ENCODE measurements around the gene SORD.
"Not testable (repeated sequence)": the region's sequence is repeated elsewhere in the genome, so short reads cannot be mapped to it uniquely, and the experiment has no call there.

SORD gene

GRCh38 chr15:45048794-45049631, 26.0 kb downstream of the SORD start:
- no peak for TF ChIP-seq CTCF (IDR thresholded peaks at IDR 0.05; ENCODE audit: low read depth, low read length)
- DNase-seq (ENCODE audit: extremely low read depth, low read depth) = no peak

DNA sequence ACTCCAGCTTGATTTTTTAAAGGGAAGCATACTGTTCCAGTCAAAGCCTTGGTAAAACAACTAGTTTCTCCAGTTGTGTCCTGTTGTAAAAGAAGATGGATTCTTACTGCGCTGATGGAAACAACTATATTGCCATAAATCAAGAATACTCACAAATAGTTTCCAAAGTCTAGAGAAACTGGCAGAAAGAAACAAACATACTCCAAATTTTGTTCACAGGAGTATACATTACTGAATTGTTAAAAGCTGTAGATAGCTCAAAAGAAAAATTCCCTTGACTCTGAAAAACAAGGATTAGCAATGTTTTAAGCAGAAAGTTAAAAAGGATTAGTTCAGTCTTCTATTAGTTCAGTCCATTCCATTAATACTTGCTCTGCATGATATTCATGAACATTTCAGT, 27.6 kb downstream of the SORD start:
- TF ChIP-seq CTCF (IDR thresholded peaks at IDR 0.05; ENCODE audit: low read depth, low read length) = no peak
- DNase-seq (ENCODE audit: extremely low read depth, low read depth) = no peak

DNA sequence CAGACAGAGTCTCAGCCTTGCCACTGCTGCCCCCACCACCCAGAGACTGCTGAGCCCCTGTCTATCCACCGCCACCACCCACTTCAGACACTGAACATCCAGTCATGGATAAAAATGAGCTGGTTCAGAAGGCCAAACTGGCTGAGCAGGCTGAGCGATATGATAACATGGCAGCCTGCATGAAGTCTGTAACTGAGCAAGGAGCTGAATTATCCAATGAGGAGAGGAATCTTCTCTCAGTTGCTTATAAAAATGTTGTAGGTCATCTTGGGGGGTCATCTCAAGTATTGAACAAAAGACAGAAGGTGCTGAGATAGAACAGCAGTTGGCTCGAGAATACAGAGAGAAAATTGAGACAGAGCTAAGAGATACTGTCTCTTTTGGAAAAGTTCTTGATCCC, 29.7 kb downstream of the SORD start:
- not testable (repeated sequence) for DNase-seq (ENCODE audit: extremely low read depth, low read depth)

GRCh38 chr15:45058690-45059675, 36.0 kb downstream of the SORD start:
- not testable (repeated sequence) for DNase-seq (ENCODE audit: extremely low read depth, low read depth)

- DNase-seq (ENCODE audit: extremely low read depth, low read depth) = not testable (repeated sequence)
Observed at GRCh38 chr15:45062301-45062700, 39.3 kb downstream of the SORD start.

- TF ChIP-seq CTCF (IDR thresholded peaks at IDR 0.05; ENCODE audit: low read depth, low read length) = no peak
- DNase-seq (ENCODE audit: extremely low read depth, low read depth) = no peak
Observed at GRCh38 chr15:45064386-45064785, 41.4 kb downstream of the SORD start.

DNA sequence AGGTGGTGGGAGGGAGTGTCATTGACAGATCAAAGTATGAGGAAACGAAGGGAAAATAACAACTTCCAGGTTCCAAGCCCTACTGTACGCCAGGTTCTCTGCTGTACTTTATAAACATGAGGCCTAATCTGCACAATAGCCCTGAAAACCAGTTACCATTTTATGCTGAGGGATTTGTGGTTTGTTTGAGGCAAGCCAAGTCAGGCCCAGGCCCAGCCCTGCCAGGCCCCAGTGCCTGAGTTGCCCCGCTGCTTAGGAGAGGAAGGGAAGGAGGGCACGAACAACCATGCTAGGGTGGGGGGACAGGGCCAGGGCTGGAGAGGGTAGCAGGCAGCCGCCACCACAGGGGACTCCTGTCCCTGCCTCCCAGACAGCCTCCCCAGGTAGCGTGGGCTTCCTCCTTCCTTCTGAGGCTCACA, 47.0 kb downstream of the SORD start:
- not testable (repeated sequence) for DNase-seq (ENCODE audit: extremely low read depth, low read depth)

GRCh38 chr15:45073602-45074001, 50.6 kb downstream of the SORD start:
- not testable (repeated sequence) for DNase-seq (ENCODE audit: extremely low read depth, low read depth)

DNA sequence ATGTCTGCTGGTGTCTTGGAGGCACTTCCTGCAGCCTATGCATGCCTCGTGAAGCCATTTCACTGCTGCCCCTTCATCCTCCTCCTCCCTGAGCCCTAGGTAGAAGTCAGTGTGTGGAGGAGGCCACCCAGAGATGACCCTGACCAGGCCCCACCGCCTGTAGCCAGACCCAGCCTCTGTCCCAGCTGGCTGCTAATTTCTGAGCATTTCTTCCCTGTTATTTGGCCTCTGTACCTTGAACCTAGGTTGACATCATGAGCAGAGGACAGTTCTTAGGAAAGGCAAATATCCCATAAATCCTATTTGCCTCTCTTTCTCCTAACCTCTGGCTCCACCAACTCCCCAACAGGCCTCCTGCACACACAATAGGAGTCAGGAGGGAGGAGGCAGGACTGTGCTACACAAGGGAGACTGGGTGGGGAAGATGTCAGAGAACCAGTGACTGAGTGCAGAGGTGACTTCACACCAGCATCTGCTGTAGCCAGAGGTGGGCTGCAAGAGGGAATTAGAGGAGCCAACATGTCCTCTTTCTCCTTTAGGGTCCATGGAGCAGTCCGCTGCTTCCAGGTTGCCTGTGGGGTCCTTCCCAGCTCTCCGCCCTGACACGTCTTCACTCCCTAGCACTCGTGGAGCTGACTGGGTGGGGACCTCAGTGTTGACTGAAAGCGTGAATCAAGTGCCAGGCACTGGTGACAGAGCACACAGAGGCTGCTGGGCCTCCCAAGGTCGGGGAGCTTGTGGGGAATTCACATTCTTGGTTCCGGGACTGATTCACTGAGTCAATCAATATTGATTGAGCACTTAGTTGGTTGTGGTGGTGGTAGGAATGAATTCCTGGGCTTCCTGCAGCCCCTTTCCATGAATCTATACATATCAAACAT, 52.7 kb downstream of the SORD start:
- not testable (repeated sequence) for DNase-seq (ENCODE audit: extremely low read depth, low read depth)

- DNase-seq (ENCODE audit: extremely low read depth, low read depth) = not testable (repeated sequence)
Observed at GRCh38 chr15:45077391-45077790, 54.4 kb downstream of the SORD start.

- not testable (repeated sequence) for DNase-seq (ENCODE audit: extremely low read depth, low read depth)
Observed at GRCh38 chr15:45079201-45079600, 56.2 kb downstream of the SORD start.

DNA sequence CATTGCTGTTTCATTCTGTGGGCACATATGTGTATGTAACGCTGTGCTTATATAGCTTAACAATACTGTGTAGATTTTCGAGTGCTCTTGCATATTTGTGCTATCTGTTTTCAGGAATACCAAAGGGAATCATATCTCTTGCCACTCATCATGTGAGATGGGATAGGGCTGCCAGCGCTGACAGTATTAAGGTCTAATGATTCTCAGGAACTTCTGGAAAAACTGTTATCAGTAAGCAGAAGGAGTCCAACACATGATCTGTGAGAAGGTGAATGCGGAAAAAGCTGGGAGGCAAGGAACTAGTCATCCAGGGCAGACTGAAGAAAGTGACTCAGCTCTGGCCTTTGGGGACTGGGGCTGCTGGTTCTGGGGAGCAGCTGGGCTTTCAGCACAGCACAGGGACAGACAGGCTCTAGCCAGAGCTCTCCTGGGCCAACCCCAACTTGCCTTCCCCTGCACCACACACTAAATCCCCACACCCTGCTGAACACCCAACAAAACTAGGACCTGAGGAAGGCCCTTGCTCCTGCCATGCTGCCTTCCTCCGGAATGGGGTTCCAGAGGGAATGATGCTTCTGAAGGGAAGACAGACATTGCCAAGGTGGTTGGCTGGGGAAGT, 56.7 kb downstream of the SORD start:
- DNase-seq (ENCODE audit: extremely low read depth, low read depth) = not testable (repeated sequence)

- not testable (repeated sequence) for DNase-seq (ENCODE audit: extremely low read depth, low read depth)
Observed at GRCh38 chr15:45080593-45080992, 57.6 kb downstream of the SORD start.

- not testable (repeated sequence) for DNase-seq (ENCODE audit: extremely low read depth, low read depth)
Observed at GRCh38 chr15:45082412-45082811, 59.4 kb downstream of the SORD start.

Measured in AG09319 (cell line).